Heart right ventricle (tissue), 16 donors: ENCODE data around the gene HSPA12A. TPM values are rescaled to one million over a fixed set of nuclear protein-coding genes. Genes with fewer than 3 reads are reported as not detected.

ENCODE experiments used
- ATAC-seq, 8 donors: fragments of 200-7000 bp; cut with Tn5 transposase; one replicate each; pipeline ENCODE4 v1.9.1; 2020; ENCODE audit warnings: mild to moderate bottlenecking in 8 of 8, moderate library complexity in 8 of 8, moderate number of reproducible peaks in 1 of 8
- DNase-seq, 2 donors: peaks; one replicate each; pipeline ENCODE4 v3.0.0-alpha.2; 2020
- H3K27ac ChIP-seq, 10 donors: fragments of 200-600 bp; sonication (generic) in 2 of 10; one replicate each; pipeline versions ENCODE4 v1.5.0 to v1.8.0; 2020 to 2022; ENCODE audit warnings: mild to moderate bottlenecking in 3 of 10
- H3K27me3 ChIP-seq, 7 donors: fragments of 200-600 bp; one replicate each; pipeline ENCODE4 v1.8.0; 2021 to 2022; ENCODE audit warnings: mild to moderate bottlenecking in 2 of 7
- H3K36me3 ChIP-seq, 9 donors: fragments of 200-600 bp; sonication (generic) in 1 of 9; one replicate each; pipeline versions ENCODE4 v1.5.0 to v1.8.0; 2020 to 2022; ENCODE audit warnings: mild to moderate bottlenecking in 2 of 9
- H3K4me1 ChIP-seq, 9 donors: fragments of 200-600 bp; sonication (generic) in 1 of 9; one replicate each; pipeline versions ENCODE4 v1.5.0 to v1.8.0; 2020 to 2022; ENCODE audit warnings: mild to moderate bottlenecking in 4 of 9
- H3K4me3 ChIP-seq, 10 donors: fragments of 200-600 bp; sonication (generic) in 2 of 10; one replicate each; pipeline versions ENCODE4 v1.5.0 to v1.8.0; 2020 to 2022; ENCODE audit warnings: mild to moderate bottlenecking in 7 of 10, moderate library complexity in 2 of 10
- H3K9me3 ChIP-seq, 11 donors: fragments of 200-600 bp in 10 of 11; sonication (generic) in 2 of 11; one replicate each; pipeline versions ENCODE4 v1.5.0 to v1.8.0; 2013 to 2022; ENCODE audit warnings: mild to moderate bottlenecking in 2 of 11, control low read depth in 1 of 11, moderate library complexity in 1 of 11
- CTCF ChIP-seq, 9 donors: fragments of 200-600 bp; sonication (generic) in 2 of 9; IDR thresholded peaks; one replicate each; pipeline versions ENCODE4 v1.5.0 to v1.8.0; 2021 to 2022; ENCODE audit warnings: antibody characterized with exemption in 9 of 9, mild to moderate bottlenecking in 5 of 9, moderate library complexity in 1 of 9
- WGBS, 2 donors: extraction: QIAGEN DNeasy Blood & Tissue Kit; methylation state at CpG; one replicate each; pipeline ENCODE4 v1.1.7; 2013; ENCODE audit warnings: inconsistent platforms in 1 of 2; 5-methylcytosine and 5-hydroxymethylcytosine counted together
- intact Hi-C, 10 donors: fragments of 100-400 bp; cut with DNase I; formaldehyde crosslinking; loops; one replicate each; pipeline versions ENCODE4 v1.11.1 to v1.14.2; 2022
- polyA plus RNA-seq, 2 donors: library from polyadenylated mRNA; stranded (reverse); fragments of 200-250 nt; gene quantifications; one replicate each; pipeline ENCODE4 v1.2.3, GENCODE V29; 2013
- total RNA-seq, 10 donors: library from RNA; stranded (reverse); fragmentation: NEBNext Ultra II Directional in 3 of 10; extraction: Animal tissue kit (Norgen Biotek cat#: 25700) in 3 of 10; gene quantifications; one replicate each; pipeline versions ENCODE4 v1.2.1 to v1.2.4, GENCODE V29; 2021 to 2023
- donor health status: Arrhythmogenic right ventricular cardiomyopathy.
- donor health status: ischemic (EF 13 %, LVEDD 7.1; RV severe dilation, severe dysfunction).
- donor health status: healthy with polysubstance abuse.
- donor health status: DM: no; HTN: yes; CAD: no.
- donor health status: DM: no; HTN: no; CAD: no.
- donor health status: ischemic (EF 25% LVEDD 6.9; RV normal size, moderate dysfunction).
- donor health status: ischemic (EF 25% LVEDD 5.7; RV mildly dilated, moderate dysfunction).
- donor health status: healthy.
- donor health status: DM: yes; HTN: yes; CAD: no.
- donor health status: Ischemic cardiomyopathy.
- donor health status: ischemic (EF 35%, LVEDD 5.7; RV mildly dilated, moderate dysfunction).
- donor health status: nonischemic (EF 11% LVEDD 7.7; RV severe dilation, severe dysfunction).
- donor health status: DM: yes; HTN: yes; CAD: no.
- donor health status: PGD.
- donor health status: ischemic (EF 29% LVEDD 5.4; RV normal size, mild dysfunction).
- donor health status: nonischemic (EF 23%, LVEDD 6.1; RV moderate dilation, normal function).

Gene HSPA12A
- total and polyA plus RNA-seq, 12 donors: 5.1 to 18.1 (median 10.2) TPM

GRCh38 chr10:116723428-116724281 lies 18.7 kb downstream of the HSPA12A start:
- TF ChIP-seq CTCF (IDR thresholded peaks at IDR 0.05): no peak
- Histone ChIP-seq H3K9me3 (no peaks in the 10 kb centered on the region), H3K27ac (no peak overlapping the region), H3K4me1 (peaks cover 0 to 10% (median 0%) of the 10 kb centered on the region in 9 donors), H3K36me3 (no peaks in the 10 kb centered on the region), H3K4me3 (no peak overlapping the region), H3K27me3 (peaks cover 0 to 5% (median 0%) of the 10 kb centered on the region in 7 donors)
- intact Hi-C loops: no loop called here
- ATAC-seq (peak in 1 of 8 donors; percentile 8), DNase-seq (no peak)
- WGBS, 2 donors: 89 to 90% methylated on average over 15 of the region's 15 CpGs

- H3K4me3 ChIP-seq: no peak overlapping the region
- H3K4me1 ChIP-seq: peaks cover 0 to 10% (median 0%) of the 10 kb centered on the region in 9 donors
- H3K27me3 ChIP-seq: peaks cover 0 to 5% (median 0%) of the 10 kb centered on the region in 7 donors
- DNase-seq (no peak), ATAC-seq (no peak)
- 79 to 82% methylated on average over 6 of the region's 6 CpGs for WGBS, 2 donors
- intact Hi-C loops: no loop called here
- no peaks in the 10 kb centered on the region for H3K9me3 ChIP-seq
- H3K36me3 ChIP-seq: no peaks in the 10 kb centered on the region
- no peak for TF ChIP-seq CTCF (IDR thresholded peaks at IDR 0.05)
- no peak overlapping the region for H3K27ac ChIP-seq
Measured at GRCh38 chr10:116722736-116723427, 19.5 kb downstream of the HSPA12A start.

DNA sequence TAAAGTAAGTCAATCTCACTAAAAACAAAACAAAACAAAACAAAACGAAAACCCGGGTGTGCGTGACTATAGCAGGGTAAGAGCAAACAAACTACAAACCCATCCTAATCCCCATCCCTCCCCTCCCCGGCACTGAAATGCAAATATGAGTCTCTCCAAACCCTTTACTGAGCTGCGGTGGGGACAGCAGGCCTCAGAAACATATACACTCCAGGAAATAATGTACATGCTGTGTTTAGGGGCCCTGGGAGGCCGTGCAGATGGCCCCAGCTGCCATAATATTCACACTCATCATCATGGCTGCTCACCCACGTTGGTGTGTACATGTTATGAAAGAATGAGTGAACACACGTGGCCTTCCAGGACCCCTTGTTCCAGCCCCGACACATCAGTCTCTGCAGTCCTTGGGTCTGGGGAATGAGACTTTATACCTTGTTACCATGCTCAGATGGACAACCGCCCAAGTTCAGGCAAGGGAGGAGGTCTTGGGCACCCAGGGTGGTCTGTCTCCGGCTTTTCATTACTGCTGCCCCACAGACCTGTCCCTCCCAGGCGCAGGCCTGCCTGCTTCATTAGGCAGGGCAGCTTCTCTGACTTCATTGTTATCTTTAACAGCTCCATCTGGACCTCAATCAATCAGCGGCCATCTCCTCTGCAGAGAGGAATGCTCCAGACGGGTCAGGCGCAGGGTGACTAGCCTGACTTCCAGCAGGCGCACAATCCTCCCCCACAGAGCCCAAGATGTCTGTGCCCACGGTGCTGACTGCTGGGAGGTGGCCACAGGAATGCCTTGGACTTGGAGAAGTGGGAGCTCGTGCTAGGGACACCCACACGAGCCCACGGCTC lies 20.6 kb downstream of the HSPA12A start:
- no peak for TF ChIP-seq CTCF (IDR thresholded peaks at IDR 0.05)
- Histone ChIP-seq H3K27ac (no peak overlapping the region), H3K9me3 (no peaks in the 10 kb centered on the region), H3K4me1 (peaks cover 0 to 13% (median 0%) of the 10 kb centered on the region in 9 donors), H3K36me3 (no peaks in the 10 kb centered on the region), H3K27me3 (peaks cover 0 to 5% (median 0%) of the 10 kb centered on the region in 7 donors), H3K4me3 (no peak overlapping the region)
- intact Hi-C loops: no loop called here
- ATAC-seq (no peak), DNase-seq (no peak)
- 63 to 66% methylated on average over 20 of the region's 20 CpGs for WGBS, 2 donors
